ENCODE data around the gene MAML2. TPM values are rescaled to one million over a fixed set of nuclear protein-coding genes. Genes with fewer than 3 reads are reported as not detected.

The MAML2 gene
- total and polyA plus RNA-seq, 2 of the 8 experiments (the other 6 are each of a cell fraction or from before 2014, with no cell fraction given), result 3.8 to 6.6 TPM

- TF ChIP-seq CHD7 (IDR thresholded peaks at IDR 0.05; ENCODE audit: insufficient replicate concordance, low read length) (no peak), TAF1 (IDR thresholded peaks at IDR 0.05; ENCODE audit: low read depth, low read length) (no peak), RXRA (IDR thresholded peaks at IDR 0.05; ENCODE audit: insufficient read depth, low read depth, low read length) (no peak), POU5F1 (IDR thresholded peaks at IDR 0.05; ENCODE audit: low read depth, low read length) (no peak), CBX8 (IDR thresholded peaks at IDR 0.05; ENCODE audit: borderline replicate concordance, low read depth, low read length) (no peak), CREB1 (IDR thresholded peaks at IDR 0.05) (no peak), FOSL1 (IDR thresholded peaks at IDR 0.05; ENCODE audit: insufficient read depth, low read depth, low read length) (no peak), CTBP2 (IDR thresholded peaks at IDR 0.05; ENCODE audit: borderline replicate concordance, insufficient read depth, insufficient read length, low read length) (no peak), RNF2 (IDR thresholded peaks at IDR 0.05; ENCODE audit: borderline replicate concordance, low read depth, low read length, missing control alignments, poor library complexity, severe bottlenecking) (no peak), TAF7 (optimal IDR thresholded peaks at IDR 0.05; ENCODE audit: borderline replicate concordance, low read depth, low read length) (no peak), GABPA (IDR thresholded peaks at IDR 0.05; ENCODE audit: borderline replicate concordance, insufficient read depth, low read length) (no peak), YY1 (IDR thresholded peaks at IDR 0.05; ENCODE audit: low read depth, low read length) (no peak)
Observed at GRCh38 chr11:96152623-96153022, 190.4 kb downstream of the MAML2 start (continued).
